ENCODE measurements around the gene SPHKAP.

GRCh38 chr2:227971619-227972230 is 209.8 kb downstream of the SPHKAP start:
- TF ChIP-seq CTCF (IDR thresholded peaks at IDR 0.05) (no peak), POLR2A (IDR thresholded peaks at IDR 0.05) (no peak)

All from right lobe of liver (tissue), 4 donors.